GM12875 (cell line): Measurements from ENCODE around the gene DIP2C.

ENCODE experiments used
- H3K4me3 ChIP-seq: one replicate; pipeline ENCODE4 v1.5.1; 2011; ENCODE audit warnings: low read depth, low read length, control low read depth
- CTCF ChIP-seq: IDR thresholded peaks from 2 replicates; pipeline ENCODE4 v1.5.1; 2011; ENCODE audit warnings: low read depth, mild to moderate bottlenecking, control low read depth, inconsistent platforms, low read length, moderate library complexity, borderline replicate concordance; ENCODE audit not compliant: insufficient read depth

Gene DIP2C

GRCh38 chr10:299512-299911 lies 390.0 kb downstream of the DIP2C start:
- no peak for TF ChIP-seq CTCF
- H3K4me3 ChIP-seq, result no peak overlapping the region

DNA sequence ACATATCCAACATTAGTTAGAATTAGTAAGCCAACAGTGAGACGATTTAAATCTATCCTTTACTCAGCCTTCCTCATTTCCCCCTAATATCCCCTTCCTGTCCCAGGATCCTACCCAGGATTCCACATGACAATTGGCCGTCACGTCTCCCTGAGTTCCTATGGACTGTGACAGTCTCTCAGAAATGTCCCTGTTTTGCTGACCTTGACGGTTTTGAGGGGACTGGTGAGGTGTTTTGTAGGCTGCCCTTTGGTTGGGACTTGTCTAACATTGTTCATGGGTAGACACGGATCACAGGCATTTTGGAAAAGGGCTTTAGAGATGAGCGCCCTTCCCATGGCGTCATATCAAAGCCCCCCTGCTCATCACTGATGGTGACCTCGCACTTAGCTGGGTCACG lies 391.4 kb downstream of the DIP2C start:
- no peak for TF ChIP-seq CTCF
- no peak overlapping the region for H3K4me3 ChIP-seq

- H3K4me3 ChIP-seq, result no peak overlapping the region
- TF ChIP-seq CTCF, result no peak
Observed at GRCh38 chr10:297567-297966, 391.9 kb downstream of the DIP2C start.

GRCh38 chr10:293636-294035 lies 395.8 kb downstream of the DIP2C start:
- H3K4me3 ChIP-seq, result no peak overlapping the region
- no peak for TF ChIP-seq CTCF

- no peak for TF ChIP-seq CTCF
Observed at GRCh38 chr10:290026-290725, 399.3 kb downstream of the DIP2C start.

GRCh38 chr10:289581-289980 lies 399.9 kb downstream of the DIP2C start:
- no peak for TF ChIP-seq CTCF
- H3K4me3 ChIP-seq, result no peak overlapping the region

More at GRCh38 chr10:290026-290725, 399.3 kb downstream of the DIP2C start:
- no peak overlapping the region for H3K4me3 ChIP-seq
